OCI-M1 (cell line): Measurements from ENCODE around the gene CNIH3.

Source experiments
- DNase-seq: peaks from one replicate; lab custom pipeline; 2025; lab: John Stamatoyannopoulos, UW

Gene CNIH3

DNA sequence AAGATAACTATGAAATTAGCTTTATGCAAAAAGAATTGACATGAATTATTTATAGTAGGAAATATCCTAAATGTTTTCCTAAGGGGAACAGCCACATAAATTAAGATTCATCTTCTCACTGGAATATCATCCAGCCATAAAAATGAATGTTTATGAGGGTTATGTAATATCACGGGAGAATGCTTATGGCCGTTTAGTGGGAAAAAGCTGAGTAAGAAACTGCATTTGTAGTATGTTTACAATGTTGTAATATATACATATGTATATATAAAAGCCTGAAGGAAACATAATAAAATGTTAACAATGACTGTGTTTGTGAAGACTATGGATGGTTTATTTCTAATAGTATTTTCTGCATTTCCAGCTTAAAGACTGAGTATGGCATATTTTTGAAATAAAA lies 161.1 kb downstream of the CNIH3 start:
- no peak for DNase-seq

DNA sequence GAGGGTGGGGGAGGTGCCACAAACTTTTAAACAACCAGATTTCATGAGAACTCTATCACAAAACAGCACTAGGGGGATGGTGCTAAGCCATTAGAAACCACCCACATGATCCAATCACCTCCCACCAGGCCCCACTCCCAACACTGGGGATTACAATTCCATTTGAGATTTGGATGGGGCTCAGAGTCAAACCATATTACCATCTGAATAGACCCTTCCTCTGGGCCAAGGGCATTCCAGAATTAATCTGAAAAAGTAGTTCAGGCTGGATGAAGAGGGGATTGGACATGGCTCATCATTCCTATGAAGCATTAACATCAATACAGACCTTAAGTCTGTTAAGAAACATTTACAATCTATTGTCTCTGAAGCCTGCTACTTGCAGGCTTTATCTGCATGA lies 163.4 kb downstream of the CNIH3 start:
- DNase-seq = no peak

DNA sequence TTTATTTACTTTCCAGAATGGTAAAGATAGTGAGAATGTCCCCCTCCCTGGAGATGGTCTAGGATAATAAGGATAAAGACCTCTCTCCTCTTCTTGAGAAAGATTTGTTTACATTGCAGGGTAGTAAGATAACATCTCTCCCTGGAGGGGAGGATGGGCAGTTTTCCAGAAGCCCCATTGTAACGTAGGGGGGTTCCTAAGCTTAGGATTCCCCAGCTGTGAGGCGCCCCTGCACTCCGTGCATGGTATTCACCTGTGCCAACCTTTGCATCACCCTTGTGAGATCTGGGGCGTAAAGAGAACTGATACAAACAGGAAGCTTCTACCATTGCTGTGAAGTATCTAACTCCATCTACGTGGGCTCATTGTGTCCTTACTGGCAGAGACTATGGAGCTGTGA lies 164.6 kb downstream of the CNIH3 start:
- DNase-seq = no peak

DNA sequence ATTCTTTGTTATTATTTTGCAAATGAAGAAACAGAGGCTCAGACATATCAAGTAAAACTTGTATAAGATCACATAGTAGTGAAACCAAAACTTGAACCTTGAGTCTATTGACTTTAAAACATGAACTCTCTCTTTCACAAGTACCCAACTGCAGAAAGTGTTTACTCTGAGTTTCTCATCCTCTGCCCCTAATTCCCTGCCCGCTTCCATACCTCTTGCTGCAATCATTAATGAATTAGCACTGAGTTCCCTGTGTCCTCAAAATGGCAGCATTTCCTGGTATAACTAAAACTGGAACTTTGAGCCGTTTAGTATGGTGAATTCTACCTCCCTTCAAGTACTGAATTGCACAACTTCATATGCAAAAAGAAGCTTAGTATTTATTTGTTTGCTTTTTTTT lies 165.7 kb downstream of the CNIH3 start:
- no peak for DNase-seq

DNA sequence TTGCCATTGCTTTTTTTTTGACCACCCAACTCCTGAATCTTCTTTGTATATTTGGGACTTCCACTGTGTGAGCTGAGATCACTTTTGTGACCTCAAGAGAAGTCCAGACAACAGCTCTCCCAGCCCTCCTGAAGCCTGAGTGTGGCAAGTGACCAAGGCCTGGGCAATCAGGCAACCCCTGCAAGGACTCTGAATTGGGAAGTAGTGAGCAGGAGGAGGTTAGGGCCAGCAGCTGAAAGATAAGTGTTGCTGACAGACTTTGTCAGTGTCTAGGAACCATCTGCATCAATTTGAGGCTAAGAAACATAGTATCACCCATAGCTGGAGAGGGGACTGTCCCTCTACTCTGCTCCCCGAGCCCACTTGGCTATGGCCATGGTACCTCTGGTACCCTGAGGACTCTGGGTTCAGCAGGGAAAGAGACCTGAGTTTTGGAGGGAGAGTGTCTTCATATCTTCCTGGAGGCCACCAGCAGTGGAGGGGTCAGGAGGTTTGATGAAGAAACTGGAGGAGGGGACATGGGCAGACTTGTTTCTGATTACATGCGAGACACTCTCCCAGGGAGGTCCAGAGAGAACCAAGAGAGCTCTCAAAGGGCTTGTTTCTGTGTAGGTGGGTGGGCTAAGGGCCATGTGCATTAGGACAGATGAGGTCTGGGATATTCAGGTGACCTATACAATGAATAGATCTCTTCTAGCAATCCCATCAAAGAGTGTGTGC lies 166.3 kb downstream of the CNIH3 start:
- DNase-seq = peak; percentile 19

DNA sequence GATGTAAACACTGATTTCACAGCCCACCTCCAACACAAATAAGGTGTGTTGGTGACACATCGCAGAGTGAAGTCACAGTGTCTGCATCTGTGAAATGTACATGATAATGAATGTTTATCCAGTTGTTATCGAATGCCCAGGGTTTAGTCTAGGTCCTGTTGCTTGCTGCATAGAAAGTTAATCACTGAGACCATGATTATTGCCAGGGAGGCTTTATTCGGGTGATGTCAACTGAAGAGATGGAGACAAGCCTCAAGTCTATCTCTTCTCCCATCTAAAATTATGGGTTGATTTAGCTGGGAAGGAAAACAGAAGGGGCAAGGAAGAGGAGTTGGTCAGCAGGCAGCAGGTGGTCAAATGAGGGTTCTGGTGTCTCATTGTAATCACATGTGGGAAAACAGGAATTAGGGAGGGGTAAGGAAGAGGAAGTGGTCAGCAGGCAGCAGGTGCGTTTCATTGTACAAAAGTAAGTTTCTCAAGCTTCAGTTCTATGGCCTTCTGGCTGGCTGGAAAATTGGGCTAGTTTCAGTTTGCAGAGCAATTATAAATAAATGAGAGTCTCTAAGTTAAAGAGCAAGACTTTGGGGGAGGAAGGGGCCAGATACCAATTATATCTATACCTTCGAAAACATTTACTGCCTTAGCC lies 167.0 kb downstream of the CNIH3 start:
- DNase-seq = peak; percentile 37

DNA sequence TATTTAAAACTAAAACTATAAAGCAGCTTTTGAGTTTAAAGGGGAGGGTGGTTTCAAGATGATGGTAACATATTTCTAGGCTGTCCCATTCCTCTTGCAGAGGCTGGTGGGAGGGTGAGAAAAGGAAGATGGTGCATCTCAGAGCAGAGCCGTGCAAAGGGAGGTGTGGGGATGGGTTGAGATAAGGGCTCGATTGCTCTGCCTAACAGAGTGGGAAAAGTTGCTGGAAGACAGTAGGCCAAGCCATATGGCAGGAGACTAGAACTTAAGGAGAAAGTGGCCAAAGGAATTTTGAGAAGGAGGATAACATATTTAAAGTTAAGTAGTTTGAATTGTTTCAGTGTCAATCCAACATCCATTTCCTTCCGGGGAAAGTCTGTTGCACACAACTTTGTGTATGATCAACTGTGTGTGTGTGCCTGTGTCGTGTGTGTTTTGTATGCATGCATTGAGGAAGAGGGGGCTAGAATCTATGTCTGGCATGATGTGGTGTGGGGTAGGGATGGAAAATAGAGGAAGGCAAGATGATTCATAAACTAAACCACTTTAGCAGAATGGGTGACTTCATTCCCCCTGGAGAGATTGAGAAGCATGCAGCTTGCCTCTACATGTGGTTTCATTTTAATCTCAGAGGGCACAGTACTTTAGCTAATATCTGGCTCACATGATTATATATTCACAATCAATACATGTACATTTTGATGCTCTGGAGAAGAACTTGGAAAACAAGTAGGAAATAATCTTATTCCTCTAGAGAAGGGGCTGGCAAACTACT lies 168.3 kb downstream of the CNIH3 start:
- DNase-seq = no peak

DNA sequence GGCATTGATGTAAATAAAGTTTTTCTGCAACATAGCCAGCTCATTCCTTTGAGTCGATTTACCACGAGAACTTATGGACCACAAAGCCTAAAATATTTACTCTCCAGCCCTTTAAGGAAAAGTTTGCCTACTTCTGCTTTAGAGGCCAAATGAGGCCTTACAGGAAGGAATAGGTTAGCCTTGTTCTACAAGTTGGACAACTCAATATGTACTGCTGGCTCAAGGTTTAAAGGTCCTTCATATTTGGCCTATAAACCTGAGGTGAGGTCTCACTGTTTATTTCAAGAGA lies 168.9 kb downstream of the CNIH3 start:
- DNase-seq = no peak

DNA sequence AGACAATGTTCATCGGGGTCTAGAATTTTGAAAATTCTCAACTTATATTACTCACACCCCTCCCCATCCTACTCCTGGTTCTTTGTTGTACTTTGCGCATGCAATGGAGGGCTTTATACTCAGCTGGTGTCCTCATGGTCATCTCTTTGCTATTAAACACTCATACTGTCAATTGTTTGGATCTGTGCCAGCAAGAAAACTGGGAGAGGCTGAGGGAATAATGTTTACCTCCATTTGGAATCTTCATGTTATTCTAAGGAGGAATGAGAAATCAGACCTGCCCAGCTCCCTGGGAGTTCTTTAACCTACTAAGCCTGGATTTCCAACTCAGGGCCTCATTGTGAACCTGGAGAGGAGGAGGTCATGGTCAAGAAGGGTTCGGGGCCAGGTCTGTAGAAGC lies 169.5 kb downstream of the CNIH3 start:
- no peak for DNase-seq

DNA sequence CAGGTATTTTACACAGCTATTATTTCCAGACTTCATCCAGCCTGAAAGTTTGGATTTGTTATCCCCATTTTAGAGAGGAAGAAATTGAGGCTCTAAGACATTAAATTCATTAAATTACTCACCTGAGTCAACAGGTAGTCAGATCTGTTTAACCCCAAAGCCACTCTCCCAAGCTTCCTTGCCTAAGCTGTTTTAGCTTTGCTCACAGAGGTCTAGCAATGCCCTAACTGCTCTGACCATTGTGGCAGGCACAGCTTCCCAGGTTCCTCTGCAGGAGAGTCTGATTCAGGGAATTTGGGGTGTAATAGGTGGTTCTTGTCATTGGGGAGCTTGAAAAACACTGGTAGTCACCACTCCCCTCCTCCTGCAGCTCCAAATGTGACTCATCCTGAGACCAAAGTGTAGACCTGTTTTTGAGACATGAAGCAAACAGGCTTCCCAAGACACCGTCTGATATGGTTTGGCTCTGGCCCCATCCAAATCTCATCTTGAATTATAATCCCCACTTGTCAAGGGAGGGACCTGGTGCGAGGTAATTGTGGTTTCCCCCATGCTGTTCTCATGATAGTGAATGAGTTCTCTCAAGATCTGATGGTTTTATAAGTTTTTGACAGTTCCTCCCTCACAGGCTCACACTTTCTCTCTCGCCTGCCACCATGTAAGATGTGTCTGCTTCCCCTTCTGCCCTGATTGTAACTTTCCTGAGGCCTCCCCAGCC lies 170.6 kb downstream of the CNIH3 start:
- no peak for DNase-seq

DNA sequence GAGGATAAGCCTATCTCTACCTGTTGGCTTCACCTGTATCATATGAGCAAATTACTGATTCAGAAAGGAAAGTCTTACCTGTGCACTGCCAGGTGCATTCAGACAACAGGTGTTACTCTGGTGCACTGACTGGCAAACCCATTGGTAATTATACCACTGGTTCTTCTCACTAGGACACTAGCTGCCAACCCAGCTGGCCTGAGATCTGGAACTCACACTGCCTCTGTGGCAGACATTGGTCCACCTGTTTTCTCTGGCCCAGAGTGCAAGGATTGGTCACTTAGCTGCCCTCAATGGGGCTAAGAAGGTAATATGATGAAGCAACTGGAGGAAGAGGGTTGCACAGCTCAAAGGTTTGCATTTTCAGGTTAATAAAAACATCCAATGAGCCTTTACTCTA lies 173.2 kb downstream of the CNIH3 start:
- no peak for DNase-seq
